Activated T-cell treated with anti-CD3 and anti-CD28 coated beads, Interleukin-2, amount 50 U/mL, for 72 hours (primary cell): ENCODE results near the gene ICAM2. TPM values are rescaled to one million over a fixed set of nuclear protein-coding genes. Genes with fewer than 3 reads are reported as not detected.
"Not testable (repeated sequence)": the region's sequence is repeated elsewhere in the genome, so short reads cannot be mapped to it uniquely, and the experiment has no call there.

Source experiments
- ATAC-seq, 2 donors: fragments of 150-1000 bp; cut with Tn5 transposase; replicated peaks in 1 of 2; 2 replicates each; pipeline ENCODE4 v1.10.0; 2021; ENCODE audit warnings: moderate library complexity in 2 of 2, mild to moderate bottlenecking in 1 of 2
- DNase-seq, 2 donors: peaks; one replicate each; pipeline ENCODE4 v3.0.0; 2021 to 2022; ENCODE audit warnings: mixed read lengths in 1 of 2
- H3K27ac Mint-ChIP-seq: one replicate; pipeline ENCODE4 v1.8.0; 2022; ENCODE audit warnings: mild to moderate bottlenecking, moderate library complexity, mixed read lengths
- H3K27me3 Mint-ChIP-seq: one replicate; pipeline ENCODE4 v1.8.0; 2022; ENCODE audit warnings: low read depth, mixed read lengths
- H3K36me3 Mint-ChIP-seq, 2 donors: one replicate each; pipeline ENCODE4 v1.8.0; 2022; ENCODE audit warnings: mixed read lengths in 2 of 2, mild to moderate bottlenecking in 1 of 2; ENCODE audit not compliant: insufficient read depth in 2 of 2
- H3K4me1 Mint-ChIP-seq: one replicate; pipeline ENCODE4 v1.8.0; 2022; ENCODE audit warnings: low read depth, mixed read lengths
- H3K4me3 Mint-ChIP-seq, 2 donors: one replicate each; pipeline ENCODE4 v1.8.0; 2022; ENCODE audit warnings: mild to moderate bottlenecking in 2 of 2, mixed read lengths in 2 of 2, moderate library complexity in 2 of 2
- H3K9me3 Mint-ChIP-seq, 2 donors: one replicate each; pipeline ENCODE4 v1.8.0; 2022; ENCODE audit warnings: mixed read lengths in 2 of 2
- total RNA-seq, 2 donors: library from RNA; stranded (reverse); gene quantifications; one replicate each; pipeline ENCODE4 v1.2.3, GENCODE V29; 2022

Gene ICAM2
- total RNA-seq, 2 donors from 2014 or later: 49.9 to 55.7 TPM

DNA sequence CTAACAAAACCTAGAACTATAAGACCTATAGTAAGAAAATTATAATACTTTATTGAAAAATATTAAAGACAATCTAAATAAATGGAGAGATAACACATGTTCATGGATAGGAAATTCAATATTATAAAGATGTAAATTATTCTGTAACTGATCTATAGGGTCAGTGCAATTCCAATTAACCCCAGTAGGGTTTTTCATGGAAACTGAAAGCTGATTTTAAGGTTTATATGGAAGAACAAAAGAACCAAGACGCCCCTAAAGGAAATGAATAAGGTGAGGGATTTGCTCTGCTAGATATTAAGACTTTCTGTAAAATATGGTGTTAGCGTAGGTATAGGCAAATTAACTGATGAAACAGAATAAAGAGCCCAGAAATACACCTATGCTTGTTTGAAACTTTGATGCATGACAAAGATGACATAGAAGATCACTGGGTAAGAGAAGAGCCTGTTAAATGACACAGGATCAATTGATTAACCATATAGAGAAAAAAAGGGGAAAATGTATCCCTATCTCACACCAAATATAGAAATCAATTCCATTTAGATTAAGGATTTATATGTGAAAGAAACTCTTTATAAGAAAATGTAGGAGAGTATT, 3.0 kb downstream of the ICAM2 start:
- Mint-ChIP-seq H3K27me3 (no peaks in the 10 kb centered on the region), H3K27ac (peak overlapping the region; percentile 97), H3K4me3 (peak overlapping the region; percentile 84 to 89), H3K9me3 (no peaks in the 10 kb centered on the region), H3K4me1 (peaks cover 75% of the 10 kb centered on the region), H3K36me3 (peaks cover 1 to 4% of the 10 kb centered on the region in 2 donors)
- DNase-seq (no peak), ATAC-seq (no peak)

DNA sequence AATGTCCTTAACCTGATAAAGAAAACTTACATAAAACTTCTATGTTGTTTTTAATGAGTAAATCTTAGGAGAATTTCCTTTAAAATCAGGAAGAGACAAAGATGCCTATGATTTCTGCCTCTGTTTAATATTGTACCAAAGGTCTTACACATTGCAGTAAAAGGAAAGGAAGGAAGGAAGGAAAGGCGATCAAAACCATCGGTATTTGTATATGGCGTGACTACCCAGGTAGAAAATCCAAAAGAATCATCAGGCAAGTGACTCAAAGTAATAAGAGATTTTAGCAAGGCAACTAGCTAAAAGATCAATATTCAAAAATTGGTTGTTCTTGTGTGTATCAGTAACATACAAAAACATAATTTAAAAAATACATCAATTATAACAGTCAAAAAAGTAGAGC, 3.5 kb downstream of the ICAM2 start:
- peaks cover 71% of the 10 kb centered on the region for H3K4me1 Mint-ChIP-seq
- DNase-seq: no peak
- H3K4me3 Mint-ChIP-seq: peak overlapping the region; percentile 83 to 89
- H3K27ac Mint-ChIP-seq: peak overlapping the region; percentile 99
- ATAC-seq: no peak
- no peaks in the 10 kb centered on the region for H3K27me3 Mint-ChIP-seq
- no peaks in the 10 kb centered on the region for H3K9me3 Mint-ChIP-seq
- peaks cover 0 to 5% of the 10 kb centered on the region in 2 donors for H3K36me3 Mint-ChIP-seq

DNA sequence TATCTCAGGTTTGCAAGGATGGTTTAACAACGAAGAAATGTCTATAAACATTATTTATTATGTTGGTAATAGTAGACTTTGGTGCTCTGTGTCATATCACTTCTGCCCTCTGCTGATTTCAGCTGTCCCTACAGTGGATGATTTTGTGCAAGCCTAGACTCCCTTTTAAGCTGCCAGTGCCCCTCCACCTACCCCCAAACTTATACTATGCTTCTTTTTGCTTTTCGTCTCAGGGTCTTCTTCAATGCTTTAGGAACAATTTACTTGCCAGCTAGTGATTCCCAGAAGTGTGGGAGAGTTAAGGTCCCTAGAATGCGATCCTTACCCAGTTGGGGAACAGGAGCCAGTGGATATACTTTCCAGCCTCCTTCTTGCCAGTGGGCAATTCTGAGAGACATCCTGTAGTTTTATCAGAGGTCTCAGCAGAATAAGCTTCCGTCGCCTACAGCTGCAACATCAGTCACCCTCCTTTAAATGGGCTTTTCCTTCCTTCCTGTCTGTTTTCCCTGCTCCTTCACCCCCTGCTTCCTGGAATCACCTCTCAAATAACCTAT, 4.1 kb downstream of the ICAM2 start:
- ATAC-seq: no peak
- no peaks in the 10 kb centered on the region for H3K9me3 Mint-ChIP-seq
- no peak for DNase-seq
- peaks cover 71% of the 10 kb centered on the region for H3K4me1 Mint-ChIP-seq
- peaks cover under 1 to 9% of the 10 kb centered on the region in 2 donors for H3K36me3 Mint-ChIP-seq
- peak overlapping the region; percentile 83 to 89 for H3K4me3 Mint-ChIP-seq
- no peaks in the 10 kb centered on the region for H3K27me3 Mint-ChIP-seq
- peak overlapping the region; percentile 99 for H3K27ac Mint-ChIP-seq

DNA sequence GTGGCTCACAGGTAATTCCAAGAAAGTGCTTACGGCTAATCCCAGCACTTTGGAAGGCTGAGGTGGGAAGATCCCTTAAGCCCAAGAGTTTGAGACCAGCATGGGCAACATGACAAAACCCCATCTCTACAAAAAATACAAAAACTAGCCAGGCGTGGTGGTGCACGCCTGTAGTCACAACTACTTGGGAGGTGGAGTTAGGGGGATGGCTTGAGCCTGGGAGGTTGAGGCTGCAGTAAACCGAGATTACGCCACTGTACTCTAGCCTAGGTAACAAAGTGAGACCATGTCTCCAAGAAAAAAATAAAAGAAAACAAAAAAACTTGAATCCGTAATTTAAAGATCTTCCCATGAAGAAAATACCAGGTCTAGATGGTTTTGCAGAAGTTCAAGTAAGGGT, 5.0 kb downstream of the ICAM2 start:
- peak overlapping the region; percentile 99 for H3K27ac Mint-ChIP-seq
- no peaks in the 10 kb centered on the region for H3K9me3 Mint-ChIP-seq
- DNase-seq (no peak), ATAC-seq (no peak)
- H3K4me1 Mint-ChIP-seq: peaks cover 71% of the 10 kb centered on the region
- H3K27me3 Mint-ChIP-seq: no peaks in the 10 kb centered on the region
- peaks cover 3 to 11% of the 10 kb centered on the region in 2 donors for H3K36me3 Mint-ChIP-seq
- H3K4me3 Mint-ChIP-seq: peak overlapping the region; percentile 83 to 89

GRCh38 chr17:64009571-64010402, 10.6 kb downstream of the ICAM2 start:
- H3K27me3 Mint-ChIP-seq: no peaks in the 10 kb centered on the region
- peak overlapping the region; percentile 81 for H3K27ac Mint-ChIP-seq
- ATAC-seq (no peak), DNase-seq (no peak)
- H3K9me3 Mint-ChIP-seq: no peaks in the 10 kb centered on the region
- H3K4me3 Mint-ChIP-seq: no peak overlapping the region
- H3K36me3 Mint-ChIP-seq: peaks cover 3 to 10% of the 10 kb centered on the region in 2 donors
- peaks cover 58% of the 10 kb centered on the region for H3K4me1 Mint-ChIP-seq

GRCh38 chr17:64008830-64009229, 11.6 kb downstream of the ICAM2 start:
- Mint-ChIP-seq H3K27ac (peak overlapping the region; percentile 43), H3K36me3 (peaks cover 3 to 10% of the 10 kb centered on the region in 2 donors), H3K4me3 (no peak overlapping the region), H3K9me3 (no peaks in the 10 kb centered on the region), H3K27me3 (no peaks in the 10 kb centered on the region), H3K4me1 (peaks cover 49% of the 10 kb centered on the region)
- no peak for ATAC-seq
- DNase-seq: no peak

- Mint-ChIP-seq H3K4me3 (no peak overlapping the region), H3K27ac (no peak overlapping the region), H3K9me3 (no peaks in the 10 kb centered on the region)
Measured at GRCh38 chr17:64008346-64008745, 12.1 kb downstream of the ICAM2 start.

GRCh38 chr17:64007838-64008282, 12.6 kb downstream of the ICAM2 start:
- DNase-seq: no peak
- peaks cover 4 to 10% of the 10 kb centered on the region in 2 donors for H3K36me3 Mint-ChIP-seq
- no peak for ATAC-seq

More at GRCh38 chr17:64008346-64008745, 12.1 kb downstream of the ICAM2 start:
- DNase-seq: no peak
- H3K36me3 Mint-ChIP-seq: peaks cover 4 to 10% of the 10 kb centered on the region in 2 donors
- no peak for ATAC-seq
- peaks cover 44% of the 10 kb centered on the region for H3K4me1 Mint-ChIP-seq
- no peaks in the 10 kb centered on the region for H3K27me3 Mint-ChIP-seq

GRCh38 chr17:64007089-64007837, 13.2 kb downstream of the ICAM2 start:
- not testable (repeated sequence) for H3K9me3 Mint-ChIP-seq, ATAC-seq, H3K27me3 Mint-ChIP-seq, H3K36me3 Mint-ChIP-seq, H3K4me3 Mint-ChIP-seq, DNase-seq
- peaks cover 39% of the 10 kb centered on the region for H3K4me1 Mint-ChIP-seq
- peak overlapping the region; percentile 54 for H3K27ac Mint-ChIP-seq

More at GRCh38 chr17:64007838-64008282, 12.6 kb downstream of the ICAM2 start:
- H3K4me1 Mint-ChIP-seq: peaks cover 39% of the 10 kb centered on the region
- H3K27ac Mint-ChIP-seq: no peak overlapping the region
- H3K27me3 Mint-ChIP-seq: no peaks in the 10 kb centered on the region
- H3K4me3 Mint-ChIP-seq: no peak overlapping the region
- no peaks in the 10 kb centered on the region for H3K9me3 Mint-ChIP-seq

GRCh38 chr17:64006361-64007088, 13.9 kb downstream of the ICAM2 start:
- Mint-ChIP-seq H3K36me3 (peaks cover 3 to 4% of the 10 kb centered on the region in 2 donors), H3K27me3 (no peaks in the 10 kb centered on the region), H3K4me1 (peaks cover 34% of the 10 kb centered on the region), H3K4me3 (no peak overlapping the region), H3K27ac (no peak overlapping the region), H3K9me3 (no peaks in the 10 kb centered on the region)
- no peak for ATAC-seq
- no peak for DNase-seq

DNA sequence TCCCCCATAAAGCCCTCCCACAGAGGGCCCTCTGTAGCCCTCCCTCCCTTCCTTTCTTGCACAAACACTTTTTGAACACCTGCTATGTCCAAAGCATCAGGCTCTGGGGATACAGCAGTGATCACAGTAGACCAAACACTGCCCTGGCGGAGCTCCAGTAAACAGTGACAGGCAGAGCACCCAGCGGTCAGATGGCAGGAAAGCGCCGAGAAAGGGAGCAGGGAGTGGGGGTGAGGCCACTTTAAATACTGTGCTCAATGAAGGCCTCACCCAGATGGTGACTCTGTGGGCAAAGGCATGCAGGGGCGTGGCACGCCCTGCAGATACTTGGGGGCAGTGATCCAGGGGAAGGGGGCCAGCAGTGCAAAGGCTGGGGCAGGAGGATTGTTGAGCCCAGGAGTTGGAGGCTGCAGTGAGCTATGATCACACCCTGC, 14.7 kb downstream of the ICAM2 start:
- Mint-ChIP-seq H3K4me3 (no peak overlapping the region), H3K27ac (no peak overlapping the region), H3K4me1 (peaks cover 26% of the 10 kb centered on the region), H3K27me3 (no peaks in the 10 kb centered on the region), H3K36me3 (peaks cover 2% of the 10 kb centered on the region in 2 donors), H3K9me3 (no peaks in the 10 kb centered on the region)
- ATAC-seq (no peak), DNase-seq (no peak)
